CD4-positive, alpha-beta T cell treated with Interleukin-4 for 1 hour (primary cell): ENCODE data around the gene SLC43A1.

Source experiments
- DNase-seq, 2 donors: peaks; one replicate each; pipeline ENCODE4 v3.0.0-alpha.2; 2020 to 2022

SLC43A1 gene

DNA sequence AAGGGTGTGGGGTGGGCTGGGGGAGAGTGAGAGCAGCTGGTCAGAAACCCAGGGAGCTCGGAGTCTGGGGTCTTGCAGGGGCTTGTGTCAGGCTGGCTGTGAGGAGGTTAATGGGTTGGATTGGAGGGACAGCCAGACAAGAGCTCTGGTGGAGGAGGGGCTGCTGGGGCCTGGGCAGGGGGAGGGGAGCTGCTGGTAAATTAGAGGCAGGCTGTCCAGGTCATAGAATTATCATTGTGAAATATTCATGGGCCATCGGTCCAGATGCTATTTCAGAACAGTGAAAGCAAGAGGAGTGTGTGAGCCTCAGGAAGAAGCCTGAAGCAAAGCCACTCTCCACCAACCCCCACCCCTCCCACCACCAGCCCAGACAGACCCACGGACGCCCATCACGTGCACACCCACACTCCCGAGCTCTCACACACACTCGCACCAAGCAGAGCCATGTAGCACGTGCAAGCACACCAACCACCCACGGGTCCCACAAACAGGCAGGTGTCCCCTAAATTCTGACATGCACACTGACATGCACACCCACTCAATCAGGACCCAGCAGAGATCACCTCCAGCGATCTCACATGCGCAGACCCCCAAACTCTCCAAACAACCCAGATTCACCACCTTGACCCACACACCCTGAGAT lies 36.4 kb downstream of the SLC43A1 start:
- DNase-seq, result no peak

DNA sequence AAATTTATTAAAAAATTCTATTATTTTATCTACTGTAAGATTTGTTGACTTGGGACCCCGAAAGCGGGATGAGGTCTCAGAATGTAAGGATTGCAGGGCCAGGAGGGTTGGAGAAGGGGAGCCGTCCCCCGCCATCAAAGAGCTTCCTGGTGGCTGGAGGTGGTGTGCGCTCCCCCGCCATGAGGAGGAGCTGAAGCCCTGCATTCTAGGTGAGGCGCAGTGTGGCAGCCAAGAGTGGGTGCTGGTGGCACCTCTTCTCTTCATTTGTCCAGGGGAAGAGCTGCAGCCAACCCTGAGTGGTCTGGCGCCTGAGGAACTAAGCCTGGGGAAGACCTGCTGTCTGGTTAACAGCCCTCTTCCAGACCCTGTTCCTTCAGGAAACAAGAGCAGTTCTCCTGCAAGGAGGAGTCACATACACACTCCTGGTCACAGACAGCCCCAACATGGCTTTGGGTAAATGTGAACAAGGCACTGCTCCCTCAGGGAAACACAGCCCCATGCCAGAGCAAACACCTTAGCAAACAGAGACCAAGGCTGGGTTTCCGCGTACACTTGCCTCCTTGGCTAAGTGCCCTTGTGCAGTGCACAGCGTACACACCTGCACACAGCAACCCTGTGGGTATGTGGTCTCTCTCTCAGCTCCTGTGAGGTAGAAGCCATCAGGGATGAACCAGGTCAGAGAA lies 37.9 kb downstream of the SLC43A1 start:
- no peak for DNase-seq

DNA sequence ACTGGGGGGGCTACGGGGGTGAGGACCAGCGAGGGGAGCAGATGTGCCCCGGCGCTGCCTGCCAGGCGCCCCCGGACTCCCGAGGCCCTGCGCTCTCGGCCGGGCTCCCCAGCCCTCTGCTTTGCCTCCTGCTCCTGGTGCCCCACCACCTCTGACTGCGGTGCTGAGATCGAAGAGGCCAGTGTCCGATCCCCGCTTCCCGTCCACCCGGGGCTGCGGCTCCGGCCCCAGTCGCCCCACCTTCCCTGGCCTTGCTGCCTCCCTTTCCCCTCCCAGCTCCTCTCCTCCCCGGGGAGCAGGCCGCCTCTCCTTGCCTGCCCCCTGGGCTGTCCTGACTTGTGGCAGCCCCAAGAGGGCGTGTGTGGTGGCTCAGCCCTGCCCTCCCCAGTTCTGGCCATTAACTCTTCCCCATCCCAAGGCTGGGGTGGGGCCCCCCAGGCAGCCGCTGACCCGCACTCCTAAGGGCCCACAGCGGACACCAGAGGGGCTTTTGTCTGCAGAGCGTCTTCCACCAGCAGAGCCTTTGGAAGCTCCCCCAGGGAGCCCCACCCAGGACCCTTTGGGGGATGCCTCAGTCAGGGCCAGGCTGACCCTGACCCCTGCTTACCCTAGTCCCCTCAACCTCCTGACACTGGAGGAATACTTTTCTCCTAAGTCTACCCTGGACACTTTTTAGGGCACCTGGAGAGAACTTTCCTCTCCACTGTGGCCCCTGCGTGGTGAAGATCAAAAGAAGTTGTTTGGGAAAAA lies 38.6 kb downstream of the SLC43A1 start:
- DNase-seq, result peak in 1 of 2 donors; percentile 43

DNA sequence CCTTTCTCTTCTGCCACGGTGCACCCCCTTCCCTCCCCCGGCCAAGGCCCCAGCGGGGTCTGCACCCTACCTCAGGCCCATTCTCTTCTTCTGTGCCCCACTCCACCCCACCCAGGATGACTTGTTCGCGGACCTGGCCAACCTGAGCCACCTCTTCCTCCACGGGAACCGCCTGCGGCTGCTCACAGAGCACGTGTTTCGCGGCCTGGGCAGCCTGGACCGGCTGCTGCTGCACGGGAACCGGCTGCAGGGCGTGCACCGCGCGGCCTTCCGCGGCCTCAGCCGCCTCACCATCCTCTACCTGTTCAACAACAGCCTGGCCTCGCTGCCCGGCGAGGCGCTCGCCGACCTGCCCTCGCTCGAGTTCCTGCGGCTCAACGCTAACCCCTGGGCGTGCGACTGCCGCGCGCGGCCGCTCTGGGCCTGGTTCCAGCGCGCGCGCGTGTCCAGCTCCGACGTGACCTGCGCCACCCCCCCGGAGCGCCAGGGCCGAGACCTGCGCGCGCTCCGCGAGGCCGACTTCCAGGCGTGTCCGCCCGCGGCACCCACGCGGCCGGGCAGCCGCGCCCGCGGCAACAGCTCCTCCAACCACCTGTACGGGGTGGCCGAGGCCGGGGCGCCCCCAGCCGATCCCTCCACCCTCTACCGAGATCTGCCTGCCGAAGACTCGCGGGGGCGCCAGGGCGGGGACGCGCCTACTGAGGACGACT lies 39.3 kb downstream of the SLC43A1 start:
- no peak for DNase-seq

DNA sequence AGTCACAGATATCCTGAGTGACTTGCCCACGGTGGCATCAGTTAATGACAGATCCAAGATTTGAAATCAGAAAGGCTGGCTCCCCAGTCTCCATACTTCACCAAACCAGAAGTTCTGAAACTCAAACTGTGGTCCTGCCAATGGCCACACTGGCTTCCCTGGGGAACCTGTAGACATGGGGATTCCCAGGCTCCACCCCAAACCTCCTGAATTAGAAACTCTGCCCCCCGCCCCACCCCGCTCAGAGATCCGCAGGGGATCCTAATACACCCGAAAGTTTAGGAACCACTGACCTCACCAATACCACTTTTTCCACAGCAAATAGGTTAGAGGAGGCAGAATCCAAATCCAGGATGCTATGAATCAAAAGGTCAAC lies 39.8 kb downstream of the SLC43A1 start:
- no peak for DNase-seq

DNA sequence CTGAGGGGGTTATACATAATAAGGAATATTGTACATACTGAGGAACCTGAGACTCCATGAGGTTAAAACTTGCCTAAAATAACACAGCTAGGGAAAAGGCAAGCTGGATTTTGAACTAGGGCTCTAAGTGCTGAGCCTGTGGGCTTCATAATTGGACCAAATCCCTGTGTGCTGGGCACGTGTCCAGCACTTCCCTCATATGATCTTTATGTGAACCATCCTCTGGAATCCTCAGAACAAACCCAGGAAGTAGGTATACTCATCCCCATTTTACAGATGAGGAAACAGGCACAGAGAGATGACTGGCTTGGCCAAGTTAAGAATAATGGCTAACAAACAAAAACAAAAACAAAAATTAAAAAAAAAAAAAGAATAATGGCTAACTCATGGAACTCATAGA lies 40.3 kb downstream of the SLC43A1 start:
- no peak for DNase-seq

DNA sequence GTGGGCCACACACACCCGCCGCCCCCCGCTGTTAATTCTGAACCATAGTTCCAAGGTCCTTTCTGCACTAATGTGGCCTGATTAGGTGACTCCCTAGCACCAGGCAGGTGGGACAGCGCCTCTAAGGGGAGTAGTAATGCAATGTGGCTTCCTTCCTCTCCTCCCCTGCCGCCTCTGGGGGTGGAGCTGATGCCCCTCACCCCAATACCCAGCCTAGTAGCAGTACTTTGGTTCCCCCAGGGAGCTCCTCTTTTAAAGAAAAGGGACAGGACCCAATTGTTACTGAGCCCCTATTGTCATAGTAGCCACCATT lies 40.7 kb downstream of the SLC43A1 start:
- DNase-seq, result no peak

DNA sequence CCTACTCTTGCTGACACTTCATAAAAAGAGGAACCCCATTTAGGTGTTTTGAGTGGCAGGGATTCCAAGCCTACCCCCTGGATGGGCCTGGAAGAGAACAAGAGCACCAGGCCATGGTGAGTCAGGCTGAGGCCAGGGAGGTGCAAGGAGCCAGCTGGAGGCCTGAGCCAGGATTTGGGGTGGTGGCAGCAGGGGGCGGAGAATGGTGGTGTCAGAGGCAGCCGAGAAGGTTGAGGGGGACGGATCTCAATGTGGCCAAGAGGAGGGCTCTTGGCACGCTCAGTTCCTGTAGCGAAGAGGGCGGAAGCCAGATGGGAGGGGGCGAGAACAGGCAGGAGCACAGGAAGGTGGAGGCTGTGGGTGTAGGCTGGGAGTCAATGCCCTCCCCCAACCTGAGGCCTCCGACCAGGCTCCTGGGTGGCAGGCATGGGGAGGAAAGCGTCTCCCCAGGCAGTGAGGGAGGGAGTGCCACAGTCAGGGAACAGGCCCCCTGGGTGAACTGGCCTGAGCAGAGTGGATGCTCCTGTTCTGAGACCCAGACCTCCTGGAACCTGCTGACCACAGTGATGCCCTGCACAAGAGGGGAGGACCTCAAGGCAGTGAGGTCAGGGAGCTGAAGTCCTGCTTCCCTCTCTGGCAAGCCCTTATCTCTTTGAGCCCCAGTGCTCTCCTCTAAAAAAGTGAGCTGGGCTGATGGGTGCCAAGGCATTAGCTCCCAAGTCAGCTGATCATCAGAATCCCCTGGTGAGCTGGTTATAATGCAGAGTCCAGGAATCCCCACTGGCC lies 41.3 kb downstream of the SLC43A1 start:
- DNase-seq, result peak; percentile 33 to 36

DNA sequence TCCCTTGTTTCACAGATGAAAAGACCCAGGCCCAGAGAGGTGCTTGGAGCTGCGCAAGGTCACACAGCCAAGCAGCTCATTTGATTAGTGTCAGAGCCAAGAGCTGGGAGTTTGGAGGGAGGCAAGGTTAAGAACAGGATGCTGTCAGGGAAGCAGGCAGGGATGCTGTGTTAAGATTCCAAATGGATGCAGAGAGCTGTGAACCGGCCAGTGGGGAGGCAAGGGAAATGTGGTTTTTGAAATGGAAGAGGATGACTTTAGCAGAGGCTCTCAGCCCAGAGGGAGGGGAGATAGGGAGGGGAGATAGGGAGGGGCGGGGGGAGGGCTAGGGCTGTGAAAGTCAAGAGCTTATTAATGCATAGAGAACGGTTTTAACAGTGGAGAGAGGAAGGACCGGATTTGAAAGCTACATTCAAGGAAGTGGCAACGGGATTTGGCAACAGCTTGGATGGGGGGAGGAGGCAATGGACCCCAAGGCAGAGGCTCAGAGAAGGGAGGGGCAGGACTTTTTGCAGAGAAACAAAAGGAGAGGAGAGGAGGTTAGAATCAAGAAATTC lies 42.1 kb downstream of the SLC43A1 start:
- DNase-seq, result no peak

DNA sequence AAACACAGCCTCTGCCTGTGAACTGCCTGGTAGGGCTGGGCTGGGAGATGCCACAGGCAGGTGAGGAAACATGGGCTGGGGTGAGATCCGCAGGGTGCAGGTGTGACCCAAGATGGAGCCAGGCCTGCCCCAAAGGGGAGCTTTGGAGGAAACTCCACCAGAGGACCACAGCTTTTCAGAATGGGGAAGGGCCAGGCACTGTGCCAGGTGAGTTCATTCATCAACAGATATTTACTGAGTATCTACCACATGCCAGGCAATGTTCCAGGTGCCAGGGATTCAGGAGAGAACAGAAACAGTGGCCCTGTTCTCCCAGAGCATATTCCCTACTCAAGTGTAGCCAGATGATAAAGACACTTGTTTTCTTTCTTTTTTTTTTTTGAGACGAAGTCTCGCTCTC lies 44.0 kb downstream of the SLC43A1 start:
- no peak for DNase-seq

DNA sequence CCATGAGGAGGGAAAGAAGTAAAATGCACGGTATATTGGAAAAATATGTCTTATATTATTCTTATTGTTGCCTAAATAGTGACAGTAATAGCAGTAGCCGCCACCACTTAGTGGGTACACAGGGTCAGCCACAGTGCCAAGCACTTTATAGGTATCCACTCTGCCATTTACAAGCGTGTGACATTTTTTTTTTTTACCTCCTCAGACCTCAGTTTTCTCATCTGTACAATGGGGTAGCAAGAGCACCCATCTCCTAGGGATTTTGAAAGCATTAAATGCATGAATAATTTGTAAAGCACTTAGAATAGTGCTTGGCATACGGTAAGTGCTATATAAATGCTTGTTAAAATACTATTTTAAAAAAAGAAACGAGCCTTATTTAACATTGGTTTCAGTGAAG lies 46.2 kb downstream of the SLC43A1 start:
- DNase-seq, result no peak

DNA sequence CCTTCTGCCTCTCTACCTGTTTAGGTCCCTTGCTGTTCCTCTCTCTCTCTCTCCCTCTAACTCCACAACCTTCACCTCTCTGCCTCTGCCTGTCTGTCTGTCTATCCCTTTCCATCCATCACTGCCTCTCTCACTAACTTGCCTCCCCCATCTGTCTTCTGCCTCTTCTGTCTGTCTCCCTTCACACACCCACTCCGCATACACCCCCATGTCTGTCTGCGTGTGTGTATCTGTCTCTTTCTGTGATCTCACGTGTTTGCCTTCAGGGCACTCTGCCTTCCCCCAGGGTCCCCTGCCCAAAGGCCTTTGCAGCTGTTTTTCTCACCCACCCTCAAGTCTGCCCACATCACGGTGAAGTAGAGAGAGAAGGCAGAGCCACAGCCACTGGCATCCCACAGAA lies 47.2 kb downstream of the SLC43A1 start:
- no peak for DNase-seq

DNA sequence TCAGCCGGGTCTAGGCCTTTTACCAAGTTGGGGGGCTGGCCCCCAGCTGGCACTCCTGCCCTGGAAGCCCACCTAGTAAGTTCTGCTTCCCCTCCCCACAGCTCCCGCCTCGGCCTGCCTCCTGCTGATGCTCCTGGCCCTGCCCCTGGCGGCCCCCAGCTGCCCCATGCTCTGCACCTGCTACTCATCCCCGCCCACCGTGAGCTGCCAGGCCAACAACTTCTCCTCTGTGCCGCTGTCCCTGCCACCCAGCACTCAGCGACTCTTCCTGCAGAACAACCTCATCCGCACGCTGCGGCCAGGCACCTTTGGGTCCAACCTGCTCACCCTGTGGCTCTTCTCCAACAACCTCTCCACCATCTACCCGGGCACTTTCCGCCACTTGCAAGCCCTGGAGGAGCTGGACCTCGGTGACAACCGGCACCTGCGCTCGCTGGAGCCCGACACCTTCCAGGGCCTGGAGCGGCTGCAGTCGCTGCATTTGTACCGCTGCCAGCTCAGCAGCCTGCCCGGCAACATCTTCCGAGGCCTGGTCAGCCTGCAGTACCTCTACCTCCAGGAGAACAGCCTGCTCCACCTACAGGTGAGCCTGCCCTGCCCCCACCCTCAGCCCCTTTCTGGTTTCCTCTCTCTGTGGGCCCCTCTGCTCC lies 47.9 kb downstream of the SLC43A1 start:
- no peak for DNase-seq

DNA sequence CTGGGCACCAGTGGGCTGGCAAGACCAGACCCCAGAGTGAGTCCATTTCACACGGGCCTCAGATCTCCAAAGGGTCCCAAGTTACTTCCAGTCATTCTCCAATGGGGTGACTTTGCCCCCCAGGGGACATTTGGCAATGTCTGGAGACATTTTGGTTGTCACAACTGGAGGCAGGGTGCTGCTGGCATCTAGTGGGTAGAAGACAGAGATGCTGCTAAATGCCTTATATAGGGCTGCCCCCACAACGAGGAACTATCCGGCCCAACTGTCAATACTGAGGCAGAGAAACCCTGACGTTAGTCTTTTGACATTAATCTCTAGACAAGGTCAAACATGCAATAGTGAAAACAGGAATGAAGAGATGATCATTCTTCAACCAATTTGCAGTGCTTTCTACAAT lies 48.8 kb downstream of the SLC43A1 start:
- DNase-seq, result no peak

DNA sequence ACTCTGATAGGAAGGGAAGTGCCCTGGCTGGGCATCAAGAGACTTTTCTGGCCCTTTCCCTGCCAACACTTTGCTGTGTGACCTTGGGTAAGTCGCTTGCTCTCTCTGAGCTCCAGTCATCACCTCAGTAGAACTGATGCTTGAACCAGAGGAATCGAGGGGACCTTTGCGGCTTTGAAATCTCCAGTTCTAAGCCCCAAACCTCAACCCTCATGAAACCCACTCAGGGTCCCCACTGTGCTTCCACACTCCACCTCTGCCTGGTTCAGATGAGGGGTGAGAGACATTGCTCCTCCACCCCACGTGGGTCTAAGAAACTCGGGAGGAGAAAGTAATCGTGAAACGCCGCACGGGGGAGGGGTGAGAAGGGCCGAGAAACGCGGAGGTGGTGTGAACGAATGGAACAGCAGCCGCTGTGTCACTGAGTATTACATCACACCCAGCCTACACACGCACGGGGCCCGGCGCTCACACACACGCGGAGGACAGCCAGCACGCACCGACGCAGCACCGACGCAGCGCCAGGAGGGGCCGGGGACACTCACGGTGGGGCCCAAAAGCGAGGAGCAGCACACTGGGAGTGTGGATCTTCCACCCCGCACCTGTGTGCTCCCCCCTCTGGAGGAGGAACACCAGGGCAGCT lies 50.8 kb downstream of the SLC43A1 start:
- DNase-seq, result no peak

DNA sequence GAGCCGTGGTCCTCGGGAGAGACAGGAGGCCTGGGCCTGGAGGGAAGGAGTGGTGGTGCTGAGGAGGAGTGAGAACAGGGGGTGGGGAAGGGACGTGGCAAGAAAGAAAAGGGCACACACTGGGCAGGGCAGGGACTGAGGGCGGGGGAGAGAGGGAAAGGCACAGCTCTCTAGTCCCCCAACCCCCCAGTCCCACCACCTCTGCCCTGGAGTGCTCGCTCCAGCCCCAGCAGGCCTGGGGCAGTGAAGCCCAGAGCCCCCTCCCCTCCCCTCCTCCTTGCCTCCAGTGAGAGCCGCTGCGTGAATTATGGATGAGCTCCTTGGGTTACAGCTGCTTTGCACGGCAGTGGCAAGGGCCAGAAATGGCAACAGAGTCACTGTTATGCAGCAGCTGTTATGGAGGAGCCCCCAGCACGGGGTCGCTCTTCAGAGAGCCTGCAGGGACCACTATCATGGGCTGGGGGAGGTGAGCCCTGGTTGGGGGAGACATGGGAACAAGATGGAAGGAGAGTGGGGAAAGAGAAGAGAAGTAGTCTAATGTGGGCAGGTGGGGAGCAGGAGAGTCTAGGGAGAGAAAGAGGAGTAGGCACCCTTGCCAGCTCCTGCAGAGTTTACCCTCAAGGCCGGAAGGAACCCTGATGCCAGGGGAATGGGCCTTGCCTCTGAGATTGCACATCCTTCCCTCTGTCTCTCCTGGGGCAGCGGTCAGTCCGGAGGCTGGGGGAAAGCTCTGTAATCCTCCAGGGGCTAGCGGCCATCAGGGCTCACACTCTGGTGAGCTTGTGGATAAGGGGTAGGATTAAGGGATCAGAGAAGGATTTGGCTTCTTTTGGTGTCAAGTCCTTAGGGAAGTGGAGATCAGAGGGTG lies 51.6 kb downstream of the SLC43A1 start:
- DNase-seq, result no peak

DNA sequence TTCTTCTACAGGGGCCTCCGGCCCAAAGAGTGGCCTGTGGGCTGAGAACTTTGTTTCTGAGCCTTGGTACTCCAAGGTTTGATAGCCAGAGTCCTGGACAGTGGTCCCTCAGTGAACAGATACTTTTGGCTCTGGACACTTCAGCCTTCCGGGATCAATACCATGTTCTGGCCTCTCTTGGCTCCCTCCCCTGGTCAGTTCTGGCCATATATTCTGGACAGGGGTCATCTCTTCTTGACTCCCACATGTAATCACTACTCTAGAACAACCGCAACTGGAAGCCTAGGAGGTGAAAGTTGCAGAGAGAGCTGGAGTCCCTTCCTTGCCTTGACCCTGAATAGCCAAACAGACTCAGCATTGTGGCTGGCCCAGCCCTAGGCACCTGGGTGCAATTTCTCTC lies 52.9 kb downstream of the SLC43A1 start:
- no peak for DNase-seq

DNA sequence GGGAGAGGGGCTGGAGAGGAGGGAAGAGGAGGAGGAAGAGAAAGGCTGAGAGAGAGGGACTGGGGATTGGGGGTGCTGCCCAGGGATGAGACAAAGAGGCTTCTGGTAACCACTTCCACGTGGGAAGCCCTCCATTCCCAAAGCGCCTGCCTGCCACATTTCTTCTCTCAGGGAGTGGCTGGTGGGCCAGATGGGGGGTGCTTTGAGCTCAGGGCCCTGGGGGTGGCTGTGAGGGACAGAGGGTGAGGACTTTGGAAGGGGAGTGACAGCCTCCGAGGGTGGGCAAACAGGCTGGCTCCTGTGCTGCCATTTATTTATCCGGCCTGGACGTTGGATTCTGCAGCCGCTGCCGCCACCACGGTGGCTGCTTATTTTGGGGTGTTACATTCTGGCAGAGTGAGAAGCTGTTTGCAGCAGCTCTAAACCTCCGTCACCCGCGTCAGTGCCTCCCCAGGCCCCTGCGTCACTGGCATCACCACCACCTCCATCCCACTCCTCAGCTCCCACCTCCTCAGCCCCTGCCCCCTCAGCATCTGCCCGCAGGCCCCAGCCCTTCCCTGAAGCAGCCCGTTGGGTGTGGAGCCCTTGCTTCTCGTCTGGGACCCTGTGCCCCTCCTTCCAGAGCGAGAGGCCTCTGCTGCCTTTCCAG lies 53.5 kb downstream of the SLC43A1 start:
- no peak for DNase-seq

DNA sequence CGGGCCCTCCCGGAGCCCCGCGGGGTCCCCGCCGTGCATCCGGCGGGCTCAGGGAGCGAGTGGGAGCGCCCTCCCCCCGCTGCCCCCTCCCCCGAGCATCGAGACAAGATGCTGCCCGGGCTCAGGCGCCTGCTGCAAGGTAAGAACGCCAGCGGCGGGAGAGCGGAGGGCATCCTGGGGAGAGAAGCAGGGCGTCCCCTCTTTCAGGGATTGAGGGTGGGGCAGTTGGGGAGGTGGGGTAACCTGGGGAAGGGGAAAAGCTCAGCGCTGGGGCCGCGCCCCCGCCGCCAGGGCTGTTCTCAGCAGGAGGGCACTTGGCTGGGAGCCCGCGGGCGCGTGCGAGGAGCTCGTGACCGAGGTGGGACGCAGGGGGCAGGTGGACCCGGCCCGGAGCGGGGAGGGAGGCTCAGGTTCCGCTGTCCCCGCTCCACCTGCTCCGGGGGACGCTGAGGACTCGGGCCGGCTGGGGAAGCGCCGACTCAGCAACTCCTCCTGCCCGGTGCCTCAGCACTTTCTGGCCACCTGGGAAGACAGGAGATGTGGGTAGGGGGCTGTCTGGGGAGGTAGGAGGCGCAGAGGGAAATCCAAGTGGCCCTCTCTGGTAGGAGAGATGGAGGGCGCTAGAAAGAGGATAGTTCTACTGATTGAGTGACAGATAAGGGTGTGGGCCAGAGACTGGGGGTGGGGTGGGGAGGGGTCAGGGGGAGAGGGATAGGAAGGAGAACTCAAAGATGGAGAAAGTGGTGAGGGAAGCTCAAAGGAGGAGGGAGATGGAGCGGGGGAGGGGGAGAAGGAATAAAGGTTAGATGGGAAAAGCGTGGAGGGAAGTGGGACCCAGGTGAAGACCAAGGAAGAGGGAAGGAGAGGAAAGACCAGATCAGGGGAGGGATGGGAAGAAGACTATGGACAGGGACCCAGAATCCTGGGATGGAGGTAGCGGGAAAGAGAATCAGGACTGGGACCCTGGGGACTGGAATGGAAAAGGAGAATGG lies 54.4 kb downstream of the SLC43A1 start:
- no peak for DNase-seq
